OCI-LY1 (cell line): ENCODE results near the gene FANCI.

ENCODE experiments used
- H2AFZ ChIP-seq: fragments of 200-600 bp; sonication (generic), shearing (Covaris generic); 2 replicates; pipeline ENCODE4 v1.6.0; 2014; ENCODE audit warnings: antibody characterized with exemption, mild to moderate bottlenecking, low read length
- H3F3A ChIP-seq: fragments of 200-600 bp; sonication (generic), shearing (Covaris generic); 2 replicates; pipeline ENCODE4 v1.6.0; 2014; ENCODE audit warnings: mild to moderate bottlenecking, antibody characterized with exemption, low read length, moderate library complexity; ENCODE audit not compliant: insufficient read depth
- H3K27ac ChIP-seq: fragments of 200-600 bp; sonication (generic); 2 replicates; pipeline ENCODE4 v1.5.1; 2014; ENCODE audit warnings: low read length, mixed run types, mild to moderate bottlenecking, low read depth; ENCODE audit not compliant: poor library complexity, severe bottlenecking
- H3K27me3 ChIP-seq: fragments of 200-600 bp; sonication (generic); 2 replicates; pipeline ENCODE4 v1.6.0; 2014; ENCODE audit warnings: antibody characterized with exemption, mild to moderate bottlenecking, low read length, moderate library complexity; ENCODE audit not compliant: insufficient read depth
- H3K36me3 ChIP-seq: fragments of 200-600 bp; sonication (generic); 2 replicates; pipeline ENCODE4 v1.6.1; 2014; ENCODE audit warnings: mild to moderate bottlenecking, antibody characterized with exemption, low read length, moderate library complexity, mixed read lengths; ENCODE audit not compliant: insufficient read depth
- H3K4me1 ChIP-seq: fragments of 200-600 bp; sonication (generic); 2 replicates; pipeline ENCODE4 v1.5.1; 2014; ENCODE audit warnings: mild to moderate bottlenecking, low read length, moderate library complexity; ENCODE audit not compliant: insufficient read depth, severe bottlenecking
- H3K4me2 ChIP-seq: fragments of 200-600 bp; sonication (generic), shearing (Covaris generic); 2 replicates; pipeline ENCODE4 v1.6.1; 2014; ENCODE audit warnings: low read length
- H3K4me3 ChIP-seq: fragments of 200-600 bp; sonication (generic); 2 replicates; pipeline ENCODE4 v1.5.1; 2014; ENCODE audit warnings: low read length, low read depth, mild to moderate bottlenecking, mixed read lengths; ENCODE audit not compliant: poor library complexity, severe bottlenecking
- H3K79me2 ChIP-seq: fragments of 200-600 bp; shearing (Covaris generic); 2 replicates; pipeline ENCODE4 v1.6.1; 2016; ENCODE audit warnings: mixed run types, low read length, mixed read lengths; ENCODE audit not compliant: insufficient read depth
- H3K9ac ChIP-seq: fragments of 200-600 bp; sonication (generic), shearing (Covaris generic); 2 replicates; pipeline ENCODE4 v1.6.1; 2014; ENCODE audit warnings: mild to moderate bottlenecking, low read length, mixed read lengths
- H3K9me2 ChIP-seq: fragments of 200-600 bp; sonication (generic), shearing (Covaris generic); 2 replicates; pipeline ENCODE4 v1.6.1; 2014; ENCODE audit warnings: low read depth, mild to moderate bottlenecking, low read length, mixed read lengths
- H3K9me3 ChIP-seq: fragments of 200-600 bp; shearing (Covaris generic); 2 replicates; pipeline ENCODE4 v1.6.1; 2014; ENCODE audit warnings: low read length, mixed read lengths
- H4K20me1 ChIP-seq: fragments of 200-600 bp; sonication (generic), shearing (Covaris generic); 2 replicates; pipeline ENCODE4 v1.6.0; 2016; ENCODE audit warnings: mild to moderate bottlenecking, low read length; ENCODE audit not compliant: insufficient read depth
- CTCF ChIP-seq: fragments of 200-600 bp; sonication (generic), shearing (Covaris generic); IDR thresholded peaks from 2 replicates; pipeline ENCODE4 v1.5.1; 2017; ENCODE audit warnings: mild to moderate bottlenecking, antibody characterized with exemption, low read length, moderate library complexity, mixed read lengths
- EZH2 ChIP-seq: fragments of 200-600 bp; sonication (generic), shearing (Covaris generic); IDR thresholded peaks from 2 replicates; pipeline ENCODE4 v1.8.0; 2017; ENCODE audit warnings: borderline replicate concordance, mixed run types, mild to moderate bottlenecking, antibody characterized with exemption, low read length, moderate library complexity, mixed read lengths

FANCI gene

GRCh38 chr15:89332446-89332845, 88.7 kb downstream of the FANCI start:
- Histone ChIP-seq H3K4me2 (peak overlapping the region; percentile 89), H4K20me1 (no peaks in the 10 kb centered on the region; the same call in 1 of the 2 replicates), H3F3A (no peaks in the 10 kb centered on the region), H3K27ac (peak overlapping the region; percentile 65), H3K36me3 (peaks cover 56% of the 10 kb centered on the region), H3K9me2 (no peaks in the 10 kb centered on the region), H3K9ac (peak overlapping the region; percentile 94; the same call in 1 of the 2 replicates), H3K9me3 (no peaks in the 10 kb centered on the region), H3K79me2 (peaks cover 16% of the 10 kb centered on the region), H3K4me3 (peak overlapping the region; percentile 93), H2AFZ (no peak overlapping the region), H3K27me3 (no peaks in the 10 kb centered on the region), H3K4me1 (peaks cover 52% of the 10 kb centered on the region)
- TF ChIP-seq CTCF (peak; percentile 51; the same call in 1 of the 2 replicates), EZH2 (no peak)

GRCh38 chr15:89333011-89333860, 89.5 kb downstream of the FANCI start:
- no peaks in the 10 kb centered on the region for H3K9me2 ChIP-seq
- peaks cover 52% of the 10 kb centered on the region for H3K4me1 ChIP-seq
- H3K9ac ChIP-seq = peak overlapping the region; percentile 94
- peaks cover 16% of the 10 kb centered on the region for H3K79me2 ChIP-seq
- H3K27ac ChIP-seq = peak overlapping the region; percentile 65
- no peaks in the 10 kb centered on the region; the same call in 1 of the 2 replicates for H4K20me1 ChIP-seq
- no peaks in the 10 kb centered on the region for H3K27me3 ChIP-seq
- H3K9me3 ChIP-seq = no peaks in the 10 kb centered on the region
- no peaks in the 10 kb centered on the region for H3F3A ChIP-seq
- H3K4me3 ChIP-seq = peak overlapping the region; percentile 93
- TF ChIP-seq CTCF = no peak
- TF ChIP-seq EZH2 = no peak
- no peak overlapping the region for H2AFZ ChIP-seq
- peak overlapping the region; percentile 89 for H3K4me2 ChIP-seq
- peaks cover 48% of the 10 kb centered on the region for H3K36me3 ChIP-seq

GRCh38 chr15:89333959-89334509, 90.3 kb downstream of the FANCI start:
- TF ChIP-seq EZH2 = no peak
- TF ChIP-seq CTCF = no peak
- peaks cover 40% of the 10 kb centered on the region for H3K36me3 ChIP-seq
- no peaks in the 10 kb centered on the region for H3K9me2 ChIP-seq
- no peaks in the 10 kb centered on the region; the same call in 1 of the 2 replicates for H4K20me1 ChIP-seq
- H3K4me3 ChIP-seq = peak overlapping the region; percentile 93
- no peaks in the 10 kb centered on the region for H3K9me3 ChIP-seq
- no peak overlapping the region for H2AFZ ChIP-seq
- H3K4me2 ChIP-seq = peak overlapping the region; percentile 89
- H3K9ac ChIP-seq = peak overlapping the region; percentile 94
- H3K27me3 ChIP-seq = no peaks in the 10 kb centered on the region
- peaks cover 52% of the 10 kb centered on the region for H3K4me1 ChIP-seq
- H3F3A ChIP-seq = no peaks in the 10 kb centered on the region
- H3K27ac ChIP-seq = peak overlapping the region; percentile 65
- H3K79me2 ChIP-seq = peaks cover 16% of the 10 kb centered on the region
